Activated naive CD8-positive, alpha-beta T cell treated with anti-CD3 and anti-CD28 coated beads, Interleukin-2, amount 10 ng/mL, durations not matched to agents 7 days and 5 days (primary cell): ENCODE data around the gene RAP1A. TPM values are rescaled to one million over a fixed set of nuclear protein-coding genes. Genes with fewer than 3 reads are reported as not detected.
"Not testable (repeated sequence)": the region's sequence is repeated elsewhere in the genome, so short reads cannot be mapped to it uniquely, and the experiment has no call there.

Source experiments
- ATAC-seq: fragments of 150-1000 bp; cut with Tn5 transposase; one replicate; pipeline ENCODE4 v1.10.0; 2021; ENCODE audit warnings: low read depth, moderate library complexity
- POLR2A ChIA-PET: fragments of 350-600 bp; sonication (Branson Sonifier 250); formaldehyde crosslinking; loops from one replicate; lab custom pipeline; 2021; ENCODE audit warnings: antibody characterized with exemption; lab: Charles Lee
- DNase-seq: peaks from one replicate; pipeline ENCODE4 v3.0.0; 2021
- H3K27ac Mint-ChIP-seq: one replicate; pipeline ENCODE4 v1.8.0; 2022; ENCODE audit warnings: mild to moderate bottlenecking, mixed read lengths
- H3K27me3 Mint-ChIP-seq: one replicate; pipeline ENCODE4 v1.8.0; 2022; ENCODE audit warnings: mild to moderate bottlenecking, moderate library complexity, mixed read lengths
- H3K36me3 Mint-ChIP-seq: one replicate; pipeline ENCODE4 v1.8.0; 2021; ENCODE audit warnings: mild to moderate bottlenecking, mixed read lengths
- H3K4me1 Mint-ChIP-seq: one replicate; pipeline ENCODE4 v1.8.0; 2021; ENCODE audit warnings: mixed read lengths
- H3K4me3 Mint-ChIP-seq: one replicate; pipeline ENCODE4 v1.8.0; 2022; ENCODE audit warnings: mild to moderate bottlenecking, moderate library complexity, mixed read lengths
- H3K9me3 Mint-ChIP-seq: one replicate; pipeline ENCODE4 v1.8.0; 2021; ENCODE audit warnings: mixed read lengths
- total RNA-seq, 2 experiments: library from RNA; stranded (reverse); gene quantifications; one replicate each; pipeline ENCODE4 v1.2.3, GENCODE V29; 2021

RAP1A gene
- total RNA-seq, 2 experiments from 2014 or later: 134 to 139 TPM

GRCh38 chr1:111735321-111735720 lies 115.7 kb downstream of the RAP1A start:
- POLR2A ChIA-PET: no interaction called here

GRCh38 chr1:111735858-111736544 lies 116.4 kb downstream of the RAP1A start:
- POLR2A ChIA-PET: no interaction called here
- Mint-ChIP-seq H3K27me3 (peaks cover 26% of the 10 kb centered on the region), H3K27ac (no peak overlapping the region), H3K4me1 (peaks cover 23% of the 10 kb centered on the region), H3K36me3 (no peaks in the 10 kb centered on the region), H3K9me3 (no peaks in the 10 kb centered on the region), H3K4me3 (no peak overlapping the region)
- DNase-seq (no peak), ATAC-seq (no peak)

More at GRCh38 chr1:111735321-111735720, 115.7 kb downstream of the RAP1A start:
- no peaks in the 10 kb centered on the region for H3K9me3 Mint-ChIP-seq
- H3K27ac Mint-ChIP-seq: no peak overlapping the region
- H3K27me3 Mint-ChIP-seq: peaks cover 19% of the 10 kb centered on the region
- ATAC-seq (no peak), DNase-seq (no peak)
- H3K36me3 Mint-ChIP-seq: no peaks in the 10 kb centered on the region
- peaks cover 19% of the 10 kb centered on the region for H3K4me1 Mint-ChIP-seq
- H3K4me3 Mint-ChIP-seq: no peak overlapping the region

- Mint-ChIP-seq H3K27ac (no peak overlapping the region), H3K36me3 (no peaks in the 10 kb centered on the region), H3K27me3 (peaks cover 33% of the 10 kb centered on the region), H3K4me1 (peaks cover 23% of the 10 kb centered on the region), H3K9me3 (no peaks in the 10 kb centered on the region), H3K4me3 (no peak overlapping the region)
- ATAC-seq (no peak), DNase-seq (no peak)
- POLR2A ChIA-PET: no interaction called here
Observed at GRCh38 chr1:111736548-111737215, 117.1 kb downstream of the RAP1A start.

- Mint-ChIP-seq H3K4me1 (peaks cover 23% of the 10 kb centered on the region), H3K36me3 (no peaks in the 10 kb centered on the region), H3K27me3 (peaks cover 39% of the 10 kb centered on the region), H3K9me3 (no peaks in the 10 kb centered on the region), H3K4me3 (peak overlapping the region; percentile 75), H3K27ac (peak overlapping the region; percentile 54)
- DNase-seq (no peak), ATAC-seq (no peak)
- POLR2A ChIA-PET: interaction anchor here (0.6 to 1.0 kb wide), 2 partner anchors 14 to 267 kb away, joined by 4 read pairs; no protein-coding TSS in a partner anchor
Observed at GRCh38 chr1:111737216-111738132, 117.9 kb downstream of the RAP1A start.

- Mint-ChIP-seq H3K4me3 (peak overlapping the region; percentile 75), H3K9me3 (no peaks in the 10 kb centered on the region), H3K27ac (peak overlapping the region; percentile 54), H3K4me1 (peaks cover 21% of the 10 kb centered on the region), H3K27me3 (peaks cover 44% of the 10 kb centered on the region), H3K36me3 (no peaks in the 10 kb centered on the region)
- no peak for ATAC-seq
- POLR2A ChIA-PET: interaction anchor here (0.6 to 2.4 kb wide), 4 partner anchors 13 to 267 kb away, joined by 4 to 8 read pairs (median 6); no protein-coding TSS in a partner anchor
- no peak for DNase-seq
Observed at GRCh38 chr1:111738133-111738435, 118.5 kb downstream of the RAP1A start.

GRCh38 chr1:111738436-111739193 lies 119.0 kb downstream of the RAP1A start:
- DNase-seq (peak; percentile 68), ATAC-seq (peak; percentile 59)
- H3K9me3 Mint-ChIP-seq: no peaks in the 10 kb centered on the region
- POLR2A ChIA-PET: interaction anchor here (0.6 to 2.4 kb wide), 8 partner anchors 13 to 268 kb away, joined by 3 to 8 read pairs (median 4); partner anchors contain the start of gene DDX20
- H3K27me3 Mint-ChIP-seq: peaks cover 48% of the 10 kb centered on the region
- peak overlapping the region; percentile 72 for H3K27ac Mint-ChIP-seq
- peak overlapping the region; percentile 92 for H3K4me3 Mint-ChIP-seq
- no peaks in the 10 kb centered on the region for H3K36me3 Mint-ChIP-seq
- H3K4me1 Mint-ChIP-seq: peaks cover 19% of the 10 kb centered on the region

- POLR2A ChIA-PET: interaction anchor here (0.6 to 2.4 kb wide), 8 partner anchors 16 to 262 kb away, joined by 3 to 8 read pairs (median 4); partner anchors contain the start of gene DDX20
- no peaks in the 10 kb centered on the region for H3K9me3 Mint-ChIP-seq
Observed at GRCh38 chr1:111739194-111739924, 119.8 kb downstream of the RAP1A start, which contains the start of gene INKA2. INKA2 (minus strand) TSS chr1:111739395; CDS start chr1:111739242, 153 bp downstream.

GRCh38 chr1:111739925-111740765 lies 120.6 kb downstream of the RAP1A start:
- peak; percentile 57 for DNase-seq
- POLR2A ChIA-PET: interaction anchor here (0.9 to 2.4 kb wide), 3 partner anchors 223 to 234 kb away, joined by 3 to 8 read pairs (median 3); no protein-coding TSS in a partner anchor
- peaks cover 53% of the 10 kb centered on the region for H3K27me3 Mint-ChIP-seq
- no peaks in the 10 kb centered on the region for H3K36me3 Mint-ChIP-seq
- no peaks in the 10 kb centered on the region for H3K9me3 Mint-ChIP-seq
- H3K4me1 Mint-ChIP-seq: peaks cover 19% of the 10 kb centered on the region
- peak overlapping the region; percentile 92 for H3K4me3 Mint-ChIP-seq
- no peak overlapping the region for H3K27ac Mint-ChIP-seq
- no peak for ATAC-seq

More at GRCh38 chr1:111739194-111739924, 119.8 kb downstream of the RAP1A start, which contains the start of gene INKA2:
- Mint-ChIP-seq H3K4me3 (peak within 1 kb of the TSS; percentile 92), H3K27me3 (peaks cover 51% of the 10 kb centered on the region), H3K4me1 (peaks cover 19% of the 10 kb centered on the region), H3K27ac (peak within 1 kb of the TSS; percentile 72), H3K36me3 (no peaks in the 10 kb centered on the region)
- peak; percentile 84 for ATAC-seq
- DNase-seq: peak; percentile 87

GRCh38 chr1:111742292-111742691 lies 122.7 kb downstream of the RAP1A start:
- H3K4me3 Mint-ChIP-seq, DNase-seq, POLR2A ChIA-PET, H3K9me3 Mint-ChIP-seq, H3K27ac Mint-ChIP-seq, H3K36me3 Mint-ChIP-seq, ATAC-seq: not testable (repeated sequence)
- peaks cover 53% of the 10 kb centered on the region for H3K27me3 Mint-ChIP-seq
- H3K4me1 Mint-ChIP-seq: peaks cover 21% of the 10 kb centered on the region

- H3K9me3 Mint-ChIP-seq: no peaks in the 10 kb centered on the region
- no peak overlapping the region for H3K27ac Mint-ChIP-seq
- H3K36me3 Mint-ChIP-seq: no peaks in the 10 kb centered on the region
- H3K4me3 Mint-ChIP-seq: no peak overlapping the region
- ATAC-seq: no peak
- no peak for DNase-seq
- peaks cover 17% of the 10 kb centered on the region for H3K4me1 Mint-ChIP-seq
- POLR2A ChIA-PET: interaction anchor here (0.6 kb wide), 1 partner anchor 106 kb away, joined by 3 read pairs; no protein-coding TSS in a partner anchor
- peaks cover 45% of the 10 kb centered on the region for H3K27me3 Mint-ChIP-seq
Observed at GRCh38 chr1:111742938-111743549, 123.5 kb downstream of the RAP1A start.

- DNase-seq (no peak), ATAC-seq (no peak)
- peaks cover 45% of the 10 kb centered on the region for H3K27me3 Mint-ChIP-seq
- no peaks in the 10 kb centered on the region for H3K36me3 Mint-ChIP-seq
- H3K4me3 Mint-ChIP-seq: no peak overlapping the region
- POLR2A ChIA-PET: interaction anchor here (0.6 to 0.7 kb wide), 2 partner anchors 107 to 227 kb away, joined by 3 read pairs; no protein-coding TSS in a partner anchor
- peaks cover 14% of the 10 kb centered on the region for H3K4me1 Mint-ChIP-seq
- no peaks in the 10 kb centered on the region for H3K9me3 Mint-ChIP-seq
- no peak overlapping the region for H3K27ac Mint-ChIP-seq
Observed at GRCh38 chr1:111743679-111744101, 124.1 kb downstream of the RAP1A start.
